Testis (tissue), 3 donors: Measurements from ENCODE around the gene CAMKK2. TPM values are rescaled to one million over a fixed set of nuclear protein-coding genes. Genes with fewer than 3 reads are reported as not detected.

Experiments used
- DNase-seq: peaks from one replicate; pipeline ENCODE4 v3.0.0-alpha.2; 2019
- H3K27ac ChIP-seq, 2 donors: fragments of 200-600 bp; sonication (generic); one replicate each; pipeline ENCODE4 v1.5.1; 2019
- H3K27me3 ChIP-seq: fragments of 200-600 bp; sonication (generic); one replicate; pipeline ENCODE4 v1.5.1; 2019
- H3K36me3 ChIP-seq: fragments of 200-600 bp; sonication (generic); one replicate; pipeline ENCODE4 v1.5.1; 2017; ENCODE audit warnings: low read depth; ENCODE audit errors: missing control alignments
- H3K4me1 ChIP-seq: fragments of 200-600 bp; sonication (generic); one replicate; pipeline ENCODE4 v1.5.1; 2019
- H3K4me3 ChIP-seq, 2 donors: fragments of 200-600 bp; sonication (generic); one replicate each; pipeline ENCODE4 v1.5.1; 2017 to 2019
- H3K9me3 ChIP-seq: fragments of 200-600 bp; sonication (generic); one replicate; pipeline ENCODE4 v1.5.1; 2017
- POLR2A ChIP-seq: fragments of 450-650 bp; IDR thresholded peaks from one replicate; pipeline ENCODE4 v1.6.1; 2017; ENCODE audit warnings: antibody characterized with exemption, mild to moderate bottlenecking, moderate library complexity
- WGBS, 2 donors: methylation state at CpG; one replicate each; pipeline ENCODE4 v1.1.5; 2018; 5-methylcytosine and 5-hydroxymethylcytosine counted together
- intact Hi-C: fragments of 100-400 bp; cut with DNase I; formaldehyde crosslinking; loops from one replicate; pipeline ENCODE4 v1.15.1; 2023; ENCODE audit warnings: low total_unique reads
- polyA plus RNA-seq: library from polyadenylated mRNA; stranded (reverse); fragments of 350-450 nt; fragmentation: Illumina TruSeq; extraction: RNeasy Lipid Tissue Mini Kit (QIAGEN cat#74804); gene quantifications from one replicate; pipeline ENCODE4 v1.2.3, GENCODE V29; 2014; ENCODE audit warnings: low read depth, low replicate concordance; ENCODE audit not compliant: insufficient read depth
- total RNA-seq, 2 donors: library from RNA; depleted of rRNA; stranded (reverse); fragments of >200 nt; gene quantifications; one replicate each; pipeline ENCODE4 v1.2.3, GENCODE V29; 2016
- TF ChIP-seq, protein P1 (sequence below), 3 experiments: fragments of 450-650 bp in 2 of 3; fragments of 200-600 bp in 1 of 3; sonication (generic) in 1 of 3; IDR thresholded peaks; one replicate each; pipeline ENCODE4 v1.5.1; 2016 to 2019; ENCODE audit warnings: antibody characterized with exemption in 3 of 3, mild to moderate bottlenecking in 2 of 3, moderate library complexity in 1 of 3

The CAMKK2 gene
- total and polyA plus RNA-seq, 3 donors from 2014 or later: 17.1 to 22.1 (median 21.5) TPM

DNA sequence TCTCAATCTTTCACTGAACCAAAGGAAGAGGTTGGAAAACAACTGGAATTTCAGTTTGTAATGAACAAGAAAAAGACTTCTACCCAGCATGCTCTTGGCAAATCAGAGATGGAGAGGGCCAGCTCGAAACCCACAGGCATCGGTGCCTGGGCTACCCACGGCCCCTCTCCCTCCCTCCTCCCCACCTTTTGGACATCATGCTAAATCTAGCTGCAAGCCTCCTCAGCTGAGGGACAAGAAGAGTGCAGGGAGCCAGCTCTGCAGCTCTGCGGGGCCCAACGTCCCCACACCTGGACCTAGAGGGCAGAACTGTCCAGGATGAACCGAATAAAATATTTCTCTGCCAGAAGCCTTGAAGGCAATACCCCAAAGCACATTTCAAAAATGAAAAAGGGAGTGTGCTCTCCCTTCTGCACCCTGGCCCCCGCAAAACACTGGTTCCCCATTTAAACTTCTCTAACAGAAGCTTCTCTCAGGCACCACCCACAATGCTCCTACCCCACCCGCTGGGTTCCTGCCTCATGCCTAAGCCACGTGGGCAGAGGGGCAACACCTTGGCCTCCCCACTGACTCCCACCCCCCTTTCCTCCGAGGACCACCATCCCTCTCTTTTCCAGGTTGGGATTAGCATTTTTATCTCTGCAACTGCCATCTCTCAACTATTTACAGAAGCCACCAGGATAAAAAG is 8.2 kb downstream of the CAMKK2 start:
- intact Hi-C loops: no loop called here

DNA sequence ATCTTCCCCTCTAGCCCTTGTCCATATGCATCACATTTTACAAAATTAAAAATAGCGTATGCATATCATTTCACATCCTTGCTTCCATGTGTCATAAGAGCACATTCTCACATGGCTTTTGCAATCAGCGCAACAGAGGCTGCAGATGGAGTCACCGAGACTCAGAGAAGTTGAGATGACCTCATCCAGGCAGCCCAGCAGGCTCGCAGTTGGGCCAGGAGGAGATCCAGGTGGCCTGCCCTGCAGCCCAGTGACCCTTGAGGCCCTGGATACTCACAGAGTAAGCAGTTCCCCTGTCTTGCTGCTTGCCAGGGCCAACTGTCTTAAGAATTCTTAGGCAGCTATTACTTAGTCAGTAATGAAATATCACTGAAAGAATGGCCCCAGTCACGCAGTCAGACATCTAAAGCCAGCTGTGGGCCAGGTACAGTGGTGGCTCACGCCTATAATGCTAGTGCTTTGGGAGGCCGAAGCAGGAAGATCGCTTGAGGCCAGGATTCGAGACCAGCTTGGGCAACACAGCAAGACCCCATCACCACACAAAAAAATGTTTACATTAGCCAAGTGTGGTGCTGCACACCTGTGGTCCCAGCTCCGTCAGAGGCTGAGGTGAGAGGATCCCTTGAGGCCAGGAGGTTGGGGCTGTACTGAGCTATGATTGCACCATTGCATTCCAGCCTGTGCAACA is 9.1 kb downstream of the CAMKK2 start:
- Histone ChIP-seq H3K9me3 (no peaks in the 10 kb centered on the region), H3K4me3 (no peak overlapping the region), H3K27ac (no peak overlapping the region), H3K36me3 (no peaks in the 10 kb centered on the region), H3K27me3 (no peaks in the 10 kb centered on the region), H3K4me1 (peaks cover 34% of the 10 kb centered on the region)
- no peak for DNase-seq
- TF ChIP-seq, protein P1, sequence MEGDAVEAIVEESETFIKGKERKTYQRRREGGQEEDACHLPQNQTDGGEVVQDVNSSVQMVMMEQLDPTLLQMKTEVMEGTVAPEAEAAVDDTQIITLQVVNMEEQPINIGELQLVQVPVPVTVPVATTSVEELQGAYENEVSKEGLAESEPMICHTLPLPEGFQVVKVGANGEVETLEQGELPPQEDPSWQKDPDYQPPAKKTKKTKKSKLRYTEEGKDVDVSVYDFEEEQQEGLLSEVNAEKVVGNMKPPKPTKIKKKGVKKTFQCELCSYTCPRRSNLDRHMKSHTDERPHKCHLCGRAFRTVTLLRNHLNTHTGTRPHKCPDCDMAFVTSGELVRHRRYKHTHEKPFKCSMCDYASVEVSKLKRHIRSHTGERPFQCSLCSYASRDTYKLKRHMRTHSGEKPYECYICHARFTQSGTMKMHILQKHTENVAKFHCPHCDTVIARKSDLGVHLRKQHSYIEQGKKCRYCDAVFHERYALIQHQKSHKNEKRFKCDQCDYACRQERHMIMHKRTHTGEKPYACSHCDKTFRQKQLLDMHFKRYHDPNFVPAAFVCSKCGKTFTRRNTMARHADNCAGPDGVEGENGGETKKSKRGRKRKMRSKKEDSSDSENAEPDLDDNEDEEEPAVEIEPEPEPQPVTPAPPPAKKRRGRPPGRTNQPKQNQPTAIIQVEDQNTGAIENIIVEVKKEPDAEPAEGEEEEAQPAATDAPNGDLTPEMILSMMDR (IDR thresholded peaks at IDR 0.05): no peak
- TF ChIP-seq POLR2A: no peak
- intact Hi-C loops: no loop called here
- 86 to 88% methylated on average over 10 of the region's 10 CpGs for WGBS, 2 donors

More for the DNA sequence above, 8.2 kb downstream of the CAMKK2 start:
- peak overlapping the region; percentile 76 to 85 for H3K27ac ChIP-seq
- H3K4me1 ChIP-seq: peaks cover 31% of the 10 kb centered on the region
- no peaks in the 10 kb centered on the region for H3K27me3 ChIP-seq
- TF ChIP-seq POLR2A: no peak
- TF ChIP-seq, protein P1 (IDR thresholded peaks at IDR 0.05): no peak
- no peak for DNase-seq
- no peaks in the 10 kb centered on the region for H3K36me3 ChIP-seq
- H3K4me3 ChIP-seq: no peak overlapping the region
- no peaks in the 10 kb centered on the region for H3K9me3 ChIP-seq
- 40 to 52% methylated on average over 10 of the region's 10 CpGs for WGBS, 2 donors

DNA sequence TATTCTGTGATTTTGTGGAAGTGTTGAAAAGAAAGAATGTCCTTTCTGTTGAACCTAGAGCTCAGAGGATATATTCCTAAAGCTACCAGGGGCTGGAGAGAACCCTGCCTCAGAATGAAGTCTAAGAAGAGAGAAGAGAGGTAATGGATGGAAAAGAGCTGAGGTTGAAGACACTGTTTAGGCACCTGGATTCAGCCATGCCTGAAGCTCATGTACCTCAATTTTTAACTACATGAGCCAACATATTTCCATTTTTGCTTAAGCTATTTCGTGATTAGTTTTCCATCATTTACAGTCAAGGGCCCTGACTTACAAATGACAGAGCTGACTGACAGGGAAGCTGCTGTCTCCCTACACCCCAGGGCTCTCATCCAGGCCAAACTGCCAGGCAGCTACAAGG is 10.7 kb downstream of the CAMKK2 start:
- intact Hi-C loops: no loop called here
- 90 to 91% methylated on average over 1 of the region's 1 CpG for WGBS, 2 donors
- Histone ChIP-seq H3K4me3 (no peak overlapping the region), H3K36me3 (no peaks in the 10 kb centered on the region), H3K27ac (peak overlapping the region in 1 of 2 donors; percentile 3), H3K9me3 (no peaks in the 10 kb centered on the region), H3K27me3 (no peaks in the 10 kb centered on the region), H3K4me1 (peaks cover 38% of the 10 kb centered on the region)
- no peak for DNase-seq
- TF ChIP-seq, protein P1 (IDR thresholded peaks at IDR 0.05): no peak
- TF ChIP-seq POLR2A: no peak

- no peak for TF ChIP-seq POLR2A
- TF ChIP-seq, protein P1 (IDR thresholded peaks at IDR 0.05): no peak
- Histone ChIP-seq H3K27ac (peak overlapping the region; percentile 74 to 84), H3K36me3 (no peaks in the 10 kb centered on the region), H3K4me3 (no peak overlapping the region), H3K4me1 (peaks cover 34% of the 10 kb centered on the region), H3K9me3 (no peaks in the 10 kb centered on the region), H3K27me3 (no peaks in the 10 kb centered on the region)
- DNase-seq: peak; percentile 63
- 59 to 60% methylated on average over 14 of the region's 14 CpGs for WGBS, 2 donors
- intact Hi-C loops: no loop called here
Observed at GRCh38 chr12:121284551-121285390, 11.7 kb downstream of the CAMKK2 start.
